CD4-positive, alpha-beta T cell (primary cell): ENCODE measurements around the gene TJP1. TPM values are rescaled to one million over a fixed set of nuclear protein-coding genes. Genes with fewer than 3 reads are reported as not detected.

Source experiments
- ATAC-seq: fragments of 200-7000 bp; cut with Tn5 transposase; one replicate; pipeline ENCODE4 v1.10.0; 2022; ENCODE audit warnings: mild to moderate bottlenecking; ENCODE audit not compliant: poor library complexity
- CTCF ChIA-PET: fragments of 350-600 bp; sonication (Branson Sonifier 250); formaldehyde crosslinking; loops from one replicate; lab custom pipeline; 2021; ENCODE audit warnings: antibody characterized with exemption, inconsistent platforms; lab: Charles Lee
- POLR2A ChIA-PET: fragments of 350-600 bp; sonication (Branson Sonifier 250); formaldehyde crosslinking; loops from one replicate; lab custom pipeline; 2021; ENCODE audit warnings: antibody characterized with exemption, inconsistent platforms; lab: Charles Lee
- DNase-seq, 14 experiments: peaks; one replicate each; pipeline ENCODE4 v3.0.0-alpha.2; 2013 to 2020; ENCODE audit warnings: mixed read lengths in 2 of 14
- H3K27ac ChIP-seq, 2 donors: one replicate each; pipeline versions ENCODE4 v1.5.1 to v1.7.0; 2013; ENCODE audit warnings: low read length in 2 of 2, low read depth in 1 of 2, mild to moderate bottlenecking in 1 of 2
- H3K27me3 ChIP-seq, 2 experiments: 1 replicate in 1 of 2; 2 replicates in 1 of 2; pipeline versions ENCODE4 v1.6.1 to v1.7.0; 2013; ENCODE audit warnings: low read length in 2 of 2, control low read depth in 1 of 2, mild to moderate bottlenecking in 1 of 2, moderate library complexity in 1 of 2; ENCODE audit not compliant: insufficient read depth in 2 of 2, control insufficient read depth in 1 of 2
- H3K36me3 ChIP-seq: one replicate; pipeline ENCODE4 v1.6.1; 2013; ENCODE audit warnings: low read length, control low read depth; ENCODE audit not compliant: insufficient read depth
- H3K4me1 ChIP-seq: one replicate; pipeline ENCODE4 v1.6.1; 2013; ENCODE audit warnings: low read length, control low read depth; ENCODE audit not compliant: insufficient read depth
- H3K4me3 ChIP-seq: one replicate; pipeline ENCODE4 v1.5.1; 2013; ENCODE audit warnings: mild to moderate bottlenecking, low read length, moderate library complexity
- H3K9me3 ChIP-seq, 2 experiments: 1 replicate in 1 of 2; 2 replicates in 1 of 2; pipeline versions ENCODE4 v1.6.1 to v1.7.0; 2013; ENCODE audit warnings: low read length in 2 of 2, mild to moderate bottlenecking in 2 of 2, control low read depth in 1 of 2, moderate library complexity in 1 of 2; ENCODE audit not compliant: control insufficient read depth in 1 of 2, insufficient read depth in 1 of 2
- H3K27ac Mint-ChIP-seq: one replicate; pipeline ENCODE4 v1.8.0; 2020; ENCODE audit warnings: mixed read lengths
- H3K27me3 Mint-ChIP-seq: one replicate; pipeline ENCODE4 v1.8.0; 2021; ENCODE audit warnings: mixed read lengths
- H3K36me3 Mint-ChIP-seq: one replicate; pipeline ENCODE4 v1.8.0; 2021; ENCODE audit warnings: low read depth, mixed read lengths
- H3K4me1 Mint-ChIP-seq: one replicate; pipeline ENCODE4 v1.8.0; 2021; ENCODE audit warnings: low read depth, mixed read lengths
- H3K4me3 Mint-ChIP-seq: one replicate; pipeline ENCODE4 v1.8.0; 2020; ENCODE audit warnings: mild to moderate bottlenecking, mixed read lengths
- H3K9me3 Mint-ChIP-seq: one replicate; pipeline ENCODE4 v1.8.0; 2020; ENCODE audit warnings: mixed read lengths
- CTCF ChIP-seq: fragments of 200-600 bp; IDR thresholded peaks from one replicate; pipeline ENCODE4 v1.8.0; 2022; ENCODE audit warnings: antibody characterized with exemption, mild to moderate bottlenecking
- intact Hi-C, 2 experiments: fragments of 100-400 bp; cut with DNase I in 1 of 2; cut with micrococcal nuclease in 1 of 2; formaldehyde crosslinking; loops; one replicate each; pipeline versions ENCODE4 v1.15.1 to v1.9.0; 2023 to 2025; cut with DNase I, micrococcal nuclease
- total RNA-seq, 174 experiments: library from RNA in 2 of 174; stranded (reverse) in 2 of 174; gene quantifications; one replicate each; pipeline ENCODE4 v1.2.3 and lab custom pipeline; 2021 to 2026

TJP1 gene
- total RNA-seq, 2 experiments from 2014 or later, result not detected

- Histone ChIP-seq H3K27ac (no peak overlapping the region), H3K36me3 (no peaks in the 10 kb centered on the region), H3K27me3 (peaks cover 2 to 22% of the 10 kb centered on the region in 2 experiments), H3K4me1 (no peaks in the 10 kb centered on the region), H3K9me3 (no peaks in the 10 kb centered on the region), H3K4me3 (no peak overlapping the region)
- Mint-ChIP-seq H3K27ac (no peak overlapping the region), H3K27me3 (peaks cover 74% of the 10 kb centered on the region), H3K9me3 (no peaks in the 10 kb centered on the region), H3K36me3 (no peaks in the 10 kb centered on the region), H3K4me1 (no peaks in the 10 kb centered on the region), H3K4me3 (no peak overlapping the region)
- ATAC-seq, result no peak
- CTCF ChIA-PET, result no interaction called here
- POLR2A ChIA-PET, result no interaction called here
- no peak for DNase-seq
- no peak for TF ChIP-seq CTCF
- intact Hi-C loops, result no loop called here
These were observed 68.8 kb downstream of the TJP1 start for GRCh38 chr15:29753506-29753905.

- H3K27ac Mint-ChIP-seq, result no peak overlapping the region
- TF ChIP-seq CTCF, result no peak
- H3K4me3 Mint-ChIP-seq, result no peak overlapping the region
- no peaks in the 10 kb centered on the region for H3K4me1 Mint-ChIP-seq
- H3K27me3 ChIP-seq, result peaks cover 2 to 24% of the 10 kb centered on the region in 2 experiments
- H3K36me3 Mint-ChIP-seq, result no peaks in the 10 kb centered on the region
- DNase-seq (no peak), ATAC-seq (no peak)
- intact Hi-C loops, result no loop called here
- H3K36me3 ChIP-seq, result no peaks in the 10 kb centered on the region
- no peaks in the 10 kb centered on the region for H3K9me3 ChIP-seq
- CTCF ChIA-PET, result no interaction called here
- POLR2A ChIA-PET, result no interaction called here
- no peak overlapping the region for H3K4me3 ChIP-seq
- peaks cover 60% of the 10 kb centered on the region for H3K27me3 Mint-ChIP-seq
- H3K4me1 ChIP-seq, result no peaks in the 10 kb centered on the region
- H3K9me3 Mint-ChIP-seq, result no peaks in the 10 kb centered on the region
- no peak overlapping the region for H3K27ac ChIP-seq
These were observed 71.5 kb downstream of the TJP1 start for GRCh38 chr15:29750754-29751153.

GRCh38 chr15:29749365-29750086, 72.7 kb downstream of the TJP1 start:
- no peaks in the 10 kb centered on the region for H3K36me3 ChIP-seq
- H3K4me1 ChIP-seq, result no peaks in the 10 kb centered on the region
- H3K4me3 Mint-ChIP-seq, result no peak overlapping the region
- no peak for DNase-seq
- ChIA-PET POLR2A (no interaction called here), CTCF (no interaction called here)
- H3K4me1 Mint-ChIP-seq, result no peaks in the 10 kb centered on the region
- TF ChIP-seq CTCF, result no peak
- no peak overlapping the region for H3K27ac ChIP-seq
- no peak for ATAC-seq
- H3K9me3 ChIP-seq, result no peaks in the 10 kb centered on the region
- intact Hi-C loops, result loop anchor here (5.0 kb wide), 2 partner anchors 178 to 328 kb away; no protein-coding TSS in a partner anchor
- peaks cover 2 to 24% of the 10 kb centered on the region in 2 experiments for H3K27me3 ChIP-seq
- H3K9me3 Mint-ChIP-seq, result no peaks in the 10 kb centered on the region
- peaks cover 58% of the 10 kb centered on the region for H3K27me3 Mint-ChIP-seq
- no peak overlapping the region for H3K27ac Mint-ChIP-seq
- H3K36me3 Mint-ChIP-seq, result no peaks in the 10 kb centered on the region
- no peak overlapping the region for H3K4me3 ChIP-seq
